HepG2 (cell line): Measurements from ENCODE around the gene LYRM9.

Experiments
- CBFB ChIP-seq: sonication (generic); formaldehyde crosslinking; IDR thresholded peaks from 2 replicates; pipeline ENCODE4 v1.4.0; 2020; ENCODE audit warnings: missing genetic modification reagents
- CHD2 ChIP-seq: IDR thresholded peaks from 2 replicates; pipeline ENCODE4 v1.6.1; 2011; ENCODE audit warnings: low read depth, low read length, improper control_type of control experiment
- CHD4 ChIP-seq: fragments of 200-600 bp; sonication (generic); IDR thresholded peaks from 2 replicates; pipeline ENCODE4 v1.7.0; 2017; ENCODE audit warnings: mild to moderate bottlenecking, low read length, borderline replicate concordance
- FOXO1 ChIP-seq: sonication (generic); formaldehyde crosslinking; IDR thresholded peaks from 2 replicates; pipeline ENCODE4 v1.4.0; 2020; ENCODE audit warnings: missing genetic modification reagents
- GABPA ChIP-seq, 2 experiments: IDR thresholded peaks; 2 replicates each; pipeline ENCODE4 v1.6.1; 2011 to 2016; ENCODE audit warnings: low read depth in 2 of 2, low read length in 1 of 2, missing biosample characterization in 1 of 2, missing genetic modification characterization in 1 of 2
- HMG20A ChIP-seq: IDR thresholded peaks from 2 replicates; pipeline ENCODE4 v1.6.1; 2016; ENCODE audit warnings: borderline replicate concordance
- JUND ChIP-seq: sonication (generic); formaldehyde crosslinking; IDR thresholded peaks from 2 replicates; pipeline ENCODE4 v1.8.0; 2022; ENCODE audit warnings: mild to moderate bottlenecking, missing genetic modification reagents
- ZNF446 ChIP-seq: sonication (generic); formaldehyde crosslinking; IDR thresholded peaks from 2 replicates; pipeline ENCODE4 v1.5.0; 2020; ENCODE audit warnings: mild to moderate bottlenecking, missing genetic modification reagents
- ZNF772 ChIP-seq: sonication (generic); formaldehyde crosslinking; IDR thresholded peaks from 2 replicates; pipeline ENCODE4 v1.5.0; 2020; ENCODE audit warnings: mild to moderate bottlenecking, missing genetic modification reagents
- TF ChIP-seq, protein P1 (sequence below): sonication (generic); formaldehyde crosslinking; IDR thresholded peaks from 2 replicates; pipeline ENCODE4 v1.5.0; 2020; ENCODE audit warnings: mild to moderate bottlenecking, missing genetic modification reagents, borderline replicate concordance
- TF ChIP-seq, protein P2 (sequence below), 2 experiments: sonication (generic) in 1 of 2; formaldehyde crosslinking in 1 of 2; IDR thresholded peaks; 2 replicates each; pipeline versions ENCODE4 v1.5.1 to v1.6.1; 2011 to 2020; ENCODE audit warnings: borderline replicate concordance in 1 of 2, low read depth in 1 of 2, low read length in 1 of 2, mild to moderate bottlenecking in 1 of 2, missing genetic modification reagents in 1 of 2, moderate library complexity in 1 of 2

- TF ChIP-seq CHD2 (no peak), HMG20A (CRISPR knock-in tag) (no peak), GABPA (IDR thresholded peaks at IDR 0.05; ENCODE audit: low read depth, low read length) (no peak), GABPA (CRISPR knock-in tag; IDR thresholded peaks at IDR 0.05; ENCODE audit: low read depth) (no peak), ZNF772 (CRISPR knock-in tag) (no peak), CBFB (no peak), FOXO1 (no peak), ZNF446 (CRISPR knock-in tag) (no peak), CHD4 (no peak), JUND (CRISPR knock-in tag) (no peak)
- TF ChIP-seq, protein P1, sequence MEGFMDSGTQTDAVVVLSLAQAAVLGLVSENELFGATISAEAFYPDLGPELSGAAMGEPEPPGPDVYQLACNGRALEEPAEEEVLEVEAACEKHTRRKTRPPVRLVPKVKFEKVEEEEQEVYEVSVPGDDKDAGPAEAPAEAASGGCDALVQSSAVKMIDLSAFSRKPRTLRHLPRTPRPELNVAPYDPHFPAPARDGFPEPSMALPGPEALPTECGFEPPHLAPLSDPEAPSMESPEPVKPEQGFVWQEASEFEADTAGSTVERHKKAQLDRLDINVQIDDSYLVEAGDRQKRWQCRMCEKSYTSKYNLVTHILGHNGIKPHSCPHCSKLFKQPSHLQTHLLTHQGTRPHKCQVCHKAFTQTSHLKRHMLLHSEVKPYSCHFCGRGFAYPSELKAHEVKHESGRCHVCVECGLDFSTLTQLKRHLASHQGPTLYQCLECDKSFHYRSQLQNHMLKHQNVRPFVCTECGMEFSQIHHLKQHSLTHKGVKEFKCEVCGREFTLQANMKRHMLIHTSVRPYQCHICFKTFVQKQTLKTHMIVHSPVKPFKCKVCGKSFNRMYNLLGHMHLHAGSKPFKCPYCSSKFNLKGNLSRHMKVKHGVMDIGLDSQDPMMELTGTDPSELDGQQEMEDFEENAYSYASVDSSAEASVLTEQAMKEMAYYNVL (CRISPR knock-in tag) = no peak
- TF ChIP-seq, protein P2, sequence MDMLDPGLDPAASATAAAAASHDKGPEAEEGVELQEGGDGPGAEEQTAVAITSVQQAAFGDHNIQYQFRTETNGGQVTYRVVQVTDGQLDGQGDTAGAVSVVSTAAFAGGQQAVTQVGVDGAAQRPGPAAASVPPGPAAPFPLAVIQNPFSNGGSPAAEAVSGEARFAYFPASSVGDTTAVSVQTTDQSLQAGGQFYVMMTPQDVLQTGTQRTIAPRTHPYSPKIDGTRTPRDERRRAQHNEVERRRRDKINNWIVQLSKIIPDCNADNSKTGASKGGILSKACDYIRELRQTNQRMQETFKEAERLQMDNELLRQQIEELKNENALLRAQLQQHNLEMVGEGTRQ (IDR thresholded peaks at IDR 0.05; ENCODE audit: low read depth, low read length) = no peak
- TF ChIP-seq, protein P2 (CRISPR knock-in tag; IDR thresholded peaks at IDR 0.05; ENCODE audit: borderline replicate concordance) = no peak
Observed at GRCh38 chr17:27919079-27919478, 25.9 kb upstream of the LYRM9 start.
